ELF-1 (cell line): ENCODE measurements around the gene PAX7.
"Not testable (repeated sequence)": the region's sequence is repeated elsewhere in the genome, so short reads cannot be mapped to it uniquely, and the experiment has no call there.

Experiments
- DNase-seq: peaks from one replicate; pipeline ENCODE4 v3.0.0-alpha.2; 2016; ENCODE audit warnings: low read depth, low spot score

PAX7 gene

DNA sequence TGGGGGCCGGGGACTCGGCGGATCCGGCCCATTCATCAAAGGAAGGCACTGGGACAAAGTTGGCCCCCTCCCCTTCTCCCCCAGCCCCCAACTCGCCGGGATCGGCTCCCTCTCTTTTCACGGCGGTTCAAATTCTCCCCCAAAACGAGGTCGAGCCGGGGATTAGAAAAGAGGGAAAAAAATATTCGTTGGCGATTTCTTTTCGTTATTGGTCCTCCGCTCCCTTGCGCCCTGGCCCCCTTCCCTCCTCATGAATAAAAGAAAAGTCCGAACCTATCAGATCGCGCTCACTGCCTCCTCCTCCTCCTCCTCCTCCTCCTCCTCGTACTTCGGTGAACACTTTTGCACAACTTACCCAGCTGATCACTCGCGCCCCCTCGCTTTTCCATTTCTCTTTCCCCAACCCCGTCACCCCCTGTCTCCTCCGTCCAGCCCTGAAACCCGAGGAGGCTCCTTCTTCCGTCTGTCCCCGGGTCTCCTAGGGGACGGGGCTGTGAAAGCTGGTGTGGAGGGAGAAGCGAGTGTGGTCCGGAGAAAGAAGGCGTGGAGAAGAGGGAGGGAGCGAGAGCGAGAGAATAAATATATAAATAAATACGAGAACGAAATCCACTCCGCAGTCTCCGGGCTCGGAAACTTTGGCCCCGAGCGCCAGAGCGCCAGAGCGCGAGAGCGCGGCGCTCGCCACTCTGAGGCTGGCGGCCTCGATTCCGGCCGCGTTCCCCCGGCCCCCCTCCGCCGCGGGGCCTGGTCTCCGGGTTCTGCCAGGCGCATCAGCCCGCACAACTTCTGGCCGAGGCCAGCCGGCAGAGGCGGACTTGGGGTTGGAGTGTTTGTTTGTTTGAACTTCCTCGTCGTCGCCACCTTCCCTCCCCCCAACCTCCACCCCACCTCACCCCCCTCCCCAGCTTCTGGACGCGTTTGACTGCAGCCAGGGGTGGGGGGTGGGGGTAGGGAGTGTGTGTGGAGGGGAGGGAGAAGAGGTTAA lies at the start of gene PAX7:
TSS of gene PAX7 (plus strand) at position 336 of the 985 bp plus-strand sequence. CDS start 758 bp downstream, outside the sequence.
- DNase-seq = peak; percentile 74

- DNase-seq = peak; percentile 64
Measured at GRCh38 chr1:18581420-18581880, 49.2 kb upstream of the PAX7 start.

- DNase-seq = no peak
Measured at GRCh38 chr1:18582890-18583289, 47.8 kb upstream of the PAX7 start.

- no peak for DNase-seq
Measured at GRCh38 chr1:18583326-18583941, 47.2 kb upstream of the PAX7 start.

DNA sequence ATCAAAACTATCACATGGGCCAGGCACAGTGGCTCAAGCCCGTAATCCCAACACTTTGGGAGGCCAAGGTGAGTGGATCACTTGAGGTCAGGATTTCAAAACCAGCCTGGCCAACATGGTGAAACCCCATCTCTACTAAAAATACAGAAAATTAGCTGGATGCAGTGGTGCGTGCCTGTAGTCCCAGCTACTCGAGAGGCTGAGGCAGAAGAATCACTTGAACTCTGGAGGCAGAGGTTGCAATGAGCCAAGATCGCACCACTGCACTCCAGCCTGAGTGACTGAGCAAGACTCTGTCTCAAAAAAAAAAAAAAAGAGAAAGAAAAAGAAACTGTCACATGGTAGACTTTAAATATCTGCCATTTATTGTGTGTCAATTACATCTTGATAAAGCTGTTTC lies 44.6 kb upstream of the PAX7 start:
- DNase-seq = not testable (repeated sequence)

GRCh38 chr1:18588093-18588492 lies 42.6 kb upstream of the PAX7 start:
- no peak for DNase-seq

DNA sequence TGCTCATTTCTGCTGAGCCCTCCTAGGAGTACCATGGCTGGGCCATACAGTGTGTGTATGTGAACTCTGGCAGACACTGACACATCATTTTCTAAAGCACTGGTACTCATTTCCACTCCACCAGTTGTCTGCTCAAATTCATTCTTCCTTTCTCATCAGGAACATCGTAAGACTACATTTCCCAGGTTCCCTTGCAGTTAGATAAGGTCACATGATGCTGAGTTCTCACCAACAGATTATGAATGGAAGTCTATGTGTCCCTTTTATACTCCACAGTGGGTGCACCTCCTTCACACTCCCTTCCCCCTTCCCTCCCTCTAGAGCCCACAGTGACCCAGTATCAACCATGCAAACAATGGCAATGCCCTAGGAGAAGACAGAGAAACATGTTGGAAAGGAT lies 38.3 kb upstream of the PAX7 start:
- DNase-seq = no peak

GRCh38 chr1:18597160-18598042 lies 33.2 kb upstream of the PAX7 start:
- DNase-seq = peak; percentile 82

- no peak for DNase-seq
Measured at GRCh38 chr1:18599086-18599485, 31.6 kb upstream of the PAX7 start.

- DNase-seq = no peak
Measured at GRCh38 chr1:18599704-18600103, 30.9 kb upstream of the PAX7 start.

DNA sequence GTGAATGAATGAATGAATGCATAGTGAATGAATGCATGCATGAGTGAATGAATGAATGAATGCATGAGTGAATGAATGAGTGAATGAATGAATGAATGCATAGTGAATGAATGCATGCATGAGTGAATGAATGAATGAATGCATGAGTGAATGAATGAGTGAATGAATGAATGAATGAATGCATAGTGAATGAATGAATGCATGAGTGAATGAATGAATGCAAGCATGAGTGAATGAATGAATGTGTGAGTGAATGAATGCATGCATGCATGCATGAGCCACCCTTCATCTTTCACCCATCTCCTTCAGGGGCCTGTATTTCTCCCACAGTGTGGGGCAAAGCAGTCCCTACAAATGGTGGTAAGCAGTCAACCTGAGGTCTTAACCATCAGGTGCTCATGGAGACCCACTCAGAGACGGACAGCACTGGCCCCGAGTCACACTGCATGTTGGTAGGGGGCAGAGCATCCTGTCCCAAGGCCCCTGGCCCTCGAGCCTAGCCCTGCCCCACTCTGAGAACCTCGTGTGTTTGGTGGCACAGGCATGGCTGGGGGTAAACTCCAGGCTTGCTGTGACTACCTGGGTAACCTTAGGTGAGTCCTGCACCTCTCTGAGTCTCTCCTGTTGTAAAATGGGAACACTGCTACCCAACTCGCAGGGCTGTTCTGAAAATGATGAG lies 28.0 kb upstream of the PAX7 start:
- no peak for DNase-seq

GRCh38 chr1:18603212-18603852 lies 27.3 kb upstream of the PAX7 start:
- DNase-seq = peak; percentile 43

GRCh38 chr1:18606443-18607288 lies 24.0 kb upstream of the PAX7 start:
- DNase-seq = peak; percentile 66

DNA sequence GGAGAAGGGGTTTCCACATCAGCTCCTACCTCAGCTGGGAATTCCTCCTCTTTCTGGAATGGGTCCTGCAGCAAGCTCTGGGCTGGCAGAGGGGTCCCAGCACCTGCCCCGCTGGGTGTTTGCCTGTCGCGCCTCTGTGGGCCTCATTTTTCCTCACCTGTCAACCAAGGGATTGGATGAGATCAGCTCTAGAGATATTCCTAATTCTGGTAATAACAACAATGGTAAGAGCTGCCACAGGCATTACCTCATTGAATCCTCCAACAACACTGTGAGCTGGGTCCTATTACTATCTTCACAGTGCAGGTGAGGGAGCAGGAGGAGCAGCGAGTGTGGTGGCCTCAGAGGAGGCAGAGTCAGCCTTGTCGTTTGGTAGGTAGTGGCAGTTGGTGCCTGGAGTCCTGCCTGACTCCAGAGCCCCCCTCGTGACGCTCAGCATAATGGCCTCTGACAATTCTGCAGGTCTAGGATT lies 23.3 kb upstream of the PAX7 start:
- DNase-seq = no peak

- no peak for DNase-seq
Measured at GRCh38 chr1:18608534-18608933, 22.1 kb upstream of the PAX7 start.

DNA sequence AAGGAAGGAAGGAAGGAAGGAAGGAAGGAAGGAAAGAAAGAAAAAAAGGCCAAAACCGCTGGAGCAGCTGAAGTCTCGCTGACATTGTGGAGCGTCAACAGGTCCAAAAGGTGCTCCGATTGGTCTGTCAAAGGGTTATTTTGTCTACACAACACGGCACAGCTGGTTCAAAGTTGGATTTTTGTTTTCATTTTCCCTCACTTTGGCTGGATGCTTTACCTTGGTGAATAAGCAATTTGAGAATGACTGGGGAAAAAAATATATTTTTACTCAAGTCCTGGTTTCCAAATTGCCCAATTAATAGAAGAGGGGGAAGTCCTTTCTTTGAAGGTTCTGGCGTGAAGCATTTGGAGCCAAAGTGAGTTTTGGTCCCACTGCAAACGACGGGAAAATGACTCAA lies 19.3 kb upstream of the PAX7 start:
- DNase-seq = no peak

DNA sequence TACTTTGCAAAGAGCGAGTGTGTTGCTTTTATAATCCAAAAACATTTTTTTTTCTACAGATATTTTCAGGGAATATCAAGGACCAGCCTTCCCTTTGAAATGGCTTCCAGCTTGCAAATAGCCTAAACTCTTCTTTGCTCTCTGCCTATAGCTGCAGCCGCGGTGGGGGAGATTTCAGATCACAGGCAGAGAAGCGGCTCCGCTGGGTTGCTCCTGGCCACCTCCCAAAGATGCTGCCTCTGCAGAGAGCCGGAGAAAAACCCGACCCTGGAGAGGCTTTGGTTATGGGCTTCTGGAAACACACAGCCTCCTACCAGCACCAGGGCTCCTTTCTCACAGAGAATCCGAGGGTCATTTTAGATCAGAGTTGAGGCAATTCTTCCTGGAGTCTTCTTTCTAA lies 18.6 kb upstream of the PAX7 start:
- DNase-seq = no peak

DNA sequence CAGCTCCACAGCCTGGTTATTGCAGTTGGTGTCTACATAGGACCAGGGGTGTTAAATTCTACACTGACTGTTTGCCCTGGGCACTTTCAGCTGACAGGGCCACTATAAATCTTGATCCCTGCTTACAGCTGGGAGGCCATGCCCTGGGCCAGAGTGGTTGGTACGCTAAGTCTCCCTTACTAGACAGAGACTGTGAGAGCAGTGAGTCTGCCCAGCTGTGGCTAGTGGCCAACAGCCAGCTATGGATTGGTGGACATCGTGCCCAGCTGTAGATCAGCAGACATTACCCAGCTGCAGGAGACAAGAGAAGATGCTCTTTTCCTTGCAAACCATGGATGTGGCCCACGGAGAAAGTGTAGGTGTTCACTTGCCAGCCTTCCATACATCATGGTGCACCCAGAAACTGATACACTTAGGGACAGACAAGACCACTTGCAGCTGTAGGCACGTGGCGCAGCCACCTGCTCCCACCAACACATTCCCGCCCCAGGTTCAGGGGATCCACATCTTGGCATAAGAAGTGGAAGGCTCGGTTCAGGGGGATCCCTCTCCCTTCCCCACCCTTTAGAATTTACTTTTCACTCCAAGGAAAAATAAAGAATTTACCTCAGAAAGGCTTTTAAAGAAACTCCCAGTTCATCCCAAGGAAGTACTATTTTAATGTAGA lies 16.4 kb upstream of the PAX7 start:
- DNase-seq = no peak
